ENCODE measurements around the gene SFSWAP. TPM values are rescaled to one million over a fixed set of nuclear protein-coding genes. Genes with fewer than 3 reads are reported as not detected.

The SFSWAP gene
- polyA plus RNA-seq, 1 experiment = 12.5 TPM

GRCh38 chr12:131826097-131826928 is 115.4 kb downstream of the SFSWAP start:
- Histone ChIP-seq H3K9me3 (ENCODE audit: control insufficient read depth, insufficient read depth, low read length) (no peaks in the 10 kb centered on the region; the same call in 1 of the 2 replicates), H3K27me3 (ENCODE audit: control insufficient read depth, insufficient read depth, low read length) (peaks cover 2% of the 10 kb centered on the region), H3K4me3 (ENCODE audit: low read depth, low read length) (no peak overlapping the region), H3K27ac (ENCODE audit: low read depth, low read length) (no peak overlapping the region)
- ChIA-PET CTCF (interaction anchor here (0.6 kb wide), 1 partner anchor 720 kb away, joined by 3 read pairs; no protein-coding TSS in a partner anchor), POLR2A (interaction anchor here (0.7 kb wide), 1 partner anchor 733 kb away, joined by 3 read pairs; no protein-coding TSS in a partner anchor)
- TF ChIP-seq CTCF (IDR thresholded peaks at IDR 0.05; ENCODE audit: low read depth, low read length) = no peak
- DNase-seq (ENCODE audit: low read depth, low spot score) = no peak

- no peaks in the 10 kb centered on the region for H3K27me3 ChIP-seq (ENCODE audit: control insufficient read depth, insufficient read depth, low read length)
- CTCF ChIA-PET = interaction anchor here (0.6 kb wide), 1 partner anchor 723 kb away, joined by 3 read pairs; no protein-coding TSS in a partner anchor
- POLR2A ChIA-PET = no interaction called here
- H3K4me3 ChIP-seq (ENCODE audit: low read depth, low read length) = peak within 1 kb of the TSS; percentile 76
- no peaks in the 10 kb centered on the region; the same call in 1 of the 2 replicates for H3K9me3 ChIP-seq (ENCODE audit: control insufficient read depth, insufficient read depth, low read length)
- no peak for DNase-seq (ENCODE audit: low read depth, low spot score)
- H3K27ac ChIP-seq (ENCODE audit: low read depth, low read length) = peak within 1 kb of the TSS; percentile 31
- TF ChIP-seq CTCF (IDR thresholded peaks at IDR 0.05; ENCODE audit: low read depth, low read length) = no peak
Observed at GRCh38 chr12:131827961-131828534, 117.2 kb downstream of the SFSWAP start, which contains the start of gene MMP17. TSS of gene MMP17 (plus strand) at chr12:131828393. CDS start at chr12:131828495, 102 bp downstream.

GRCh38 chr12:131828671-131829355 is 117.9 kb downstream of the SFSWAP start:
- CTCF ChIA-PET = interaction anchor here (0.6 to 0.8 kb wide), 2 partner anchors 35 to 724 kb away, joined by 3 read pairs; no protein-coding TSS in a partner anchor
- POLR2A ChIA-PET = interaction anchor here (0.6 to 0.7 kb wide), 2 partner anchors 21 to 68 kb away, joined by 3 to 7 read pairs; no protein-coding TSS in a partner anchor

GRCh38 chr12:131829356-131829747 is 118.5 kb downstream of the SFSWAP start:
- Histone ChIP-seq H3K27me3 (ENCODE audit: control insufficient read depth, insufficient read depth, low read length) (no peaks in the 10 kb centered on the region), H3K4me3 (ENCODE audit: low read depth, low read length) (peak overlapping the region; percentile 76), H3K27ac (ENCODE audit: low read depth, low read length) (peak overlapping the region; percentile 31), H3K9me3 (ENCODE audit: control insufficient read depth, insufficient read depth, low read length) (no peaks in the 10 kb centered on the region; the same call in 1 of the 2 replicates)
- no peak for DNase-seq (ENCODE audit: low read depth, low spot score)
- ChIA-PET CTCF (interaction anchor here (0.8 to 1.9 kb wide), 2 partner anchors 36 to 92 kb away, joined by 3 to 7 read pairs; no protein-coding TSS in a partner anchor), POLR2A (no interaction called here)
- TF ChIP-seq CTCF (IDR thresholded peaks at IDR 0.05; ENCODE audit: low read depth, low read length) = no peak

More at GRCh38 chr12:131828671-131829355, 117.9 kb downstream of the SFSWAP start:
- H3K9me3 ChIP-seq (ENCODE audit: control insufficient read depth, insufficient read depth, low read length) = no peaks in the 10 kb centered on the region; the same call in 1 of the 2 replicates
- no peak for TF ChIP-seq CTCF (IDR thresholded peaks at IDR 0.05; ENCODE audit: low read depth, low read length)
- H3K4me3 ChIP-seq (ENCODE audit: low read depth, low read length) = peak overlapping the region; percentile 76
- H3K27me3 ChIP-seq (ENCODE audit: control insufficient read depth, insufficient read depth, low read length) = no peaks in the 10 kb centered on the region
- H3K27ac ChIP-seq (ENCODE audit: low read depth, low read length) = peak overlapping the region; percentile 31
- DNase-seq (ENCODE audit: low read depth, low spot score) = no peak
